HepG2 (cell line): Measurements from ENCODE around the gene KIAA0408. TPM values are rescaled to one million over a fixed set of nuclear protein-coding genes. Genes with fewer than 3 reads are reported as not detected.

ENCODE experiments used
- ATAC-seq: fragments of 200-7000 bp; cut with Tn5 transposase; 3 replicates; pipeline ENCODE4 v1.9.1; 2020; ENCODE audit warnings: mild to moderate bottlenecking, moderate library complexity
- BruUV-seq: library from RNA; stranded (reverse); fragments of 400-500 nt; replicated peaks from 2 replicates; lab custom pipeline; 2021; lab: Mats Ljungman, UMichigan
- CTCF ChIA-PET: fragments of 300-600 bp; formaldehyde crosslinking; extraction: SDS; loops from one replicate; lab custom pipeline; 2021; ENCODE audit warnings: low total read pairs, inconsistent platforms, low intra/inter-chr PET ratio; lab: Yijun Ruan, JAX
- POLR2A ChIA-PET: fragments of 350-600 bp; sonication (Branson Sonifier 250); formaldehyde crosslinking; loops from one replicate; lab custom pipeline; 2020; ENCODE audit warnings: antibody characterized with exemption, inconsistent platforms; lab: Yijun Ruan, JAX
- DNase-seq: peaks from one replicate; pipeline ENCODE4 v3.0.0-alpha.2; 2015; ENCODE audit warnings: low spot score
- FAIRE-seq: peaks from 3 replicates; lab custom pipeline; 2011; peaks lifted over from hg19 to GRCh38; lab: Jason Lieb, UNC
- H2AFZ ChIP-seq: one replicate; pipeline ENCODE4 v1.6.1; 2011; ENCODE audit warnings: low read length, inconsistent platforms
- H3K27ac ChIP-seq: fragments of 300-600 bp; 3 replicates; pipeline ENCODE4 v1.8.0; 2011; ENCODE audit warnings: mixed run types, mild to moderate bottlenecking, mixed read lengths, low read length, inconsistent platforms; ENCODE audit not compliant: insufficient read depth; ENCODE audit errors: extremely low read length
- H3K27me3 ChIP-seq, 2 experiments: fragments of 200-600 bp in 1 of 2; 2 replicates in 1 of 2; 3 replicates in 1 of 2; pipeline versions ENCODE4 v1.6.0 to v1.8.0; 2011; ENCODE audit warnings: low read length in 2 of 2, mild to moderate bottlenecking in 2 of 2, moderate library complexity in 2 of 2, inconsistent platforms in 1 of 2; ENCODE audit not compliant: insufficient read depth in 2 of 2, control insufficient read depth in 1 of 2
- H3K36me3 ChIP-seq, 2 experiments: fragments of 200-600 bp in 1 of 2; replicated peaks in 1 of 2; 2 replicates in 1 of 2; 3 replicates in 1 of 2; pipeline versions ENCODE4 v1.5.1 to v1.8.0; 2011; ENCODE audit warnings: low read length in 2 of 2, inconsistent platforms in 1 of 2; ENCODE audit not compliant: insufficient read depth in 2 of 2, control insufficient read depth in 1 of 2
- H3K4me1 ChIP-seq: 2 replicates; pipeline ENCODE4 v1.5.1; 2012; ENCODE audit warnings: low read length, inconsistent platforms; ENCODE audit not compliant: insufficient read depth
- H3K4me2 ChIP-seq: 2 replicates; pipeline ENCODE4 v1.6.0; 2011; ENCODE audit warnings: low read depth, low read length, inconsistent platforms
- H3K4me3 ChIP-seq, 3 experiments: fragments of 200-600 bp in 1 of 3; sonication (generic), shearing (Covaris generic) in 1 of 3; replicated peaks in 1 of 3; 2 replicates each; pipeline ENCODE4 v1.5.1; 2011 to 2016; ENCODE audit warnings: low read length in 3 of 3, inconsistent platforms in 2 of 3, low read depth in 2 of 3, mild to moderate bottlenecking in 2 of 3, control low read depth in 1 of 3, mixed read lengths in 1 of 3; ENCODE audit not compliant: insufficient read depth in 1 of 3
- H3K79me2 ChIP-seq: one replicate; pipeline ENCODE4 v1.6.1; 2011; ENCODE audit warnings: low read length, inconsistent platforms; ENCODE audit not compliant: insufficient read depth
- H3K9ac ChIP-seq: 2 replicates; pipeline ENCODE4 v1.6.0; 2011; ENCODE audit warnings: mild to moderate bottlenecking, low read depth, low read length, inconsistent platforms; ENCODE audit not compliant: insufficient read depth
- H3K9me3 ChIP-seq: 2 replicates; pipeline ENCODE4 v1.5.1; 2012; ENCODE audit warnings: mild to moderate bottlenecking, low read length
- H4K20me1 ChIP-seq: 2 replicates; pipeline ENCODE4 v1.6.0; 2011; ENCODE audit warnings: inconsistent platforms, mild to moderate bottlenecking, low read length, moderate library complexity; ENCODE audit not compliant: insufficient read depth
- DNMT3B ChIP-seq: conservative IDR thresholded peaks from 2 replicates; pipeline ENCODE4 v1.6.1; 2016; ENCODE audit warnings: missing biosample characterization, control low read depth
- ERF ChIP-seq: IDR thresholded peaks from 2 replicates; pipeline ENCODE4 v1.6.1; 2018; ENCODE audit warnings: missing biosample characterization, missing genetic modification reagents
- HHEX ChIP-seq: IDR thresholded peaks from 2 replicates; pipeline ENCODE4 v1.6.1; 2016; ENCODE audit warnings: control low read depth
- MXI1 ChIP-seq: IDR thresholded peaks from 3 replicates; pipeline ENCODE4 v1.6.1; 2012; ENCODE audit warnings: low read depth, low read length, inconsistent platforms, borderline replicate concordance
- NCOR1 ChIP-seq: fragments of 200-600 bp; sonication (generic); IDR thresholded peaks from 2 replicates; pipeline ENCODE4 v1.7.0; 2017; ENCODE audit warnings: antibody characterized with exemption, low read length, borderline replicate concordance
- TOE1 ChIP-seq: sonication (generic); formaldehyde crosslinking; IDR thresholded peaks from 2 replicates; pipeline ENCODE4 v1.4.0; 2020; ENCODE audit warnings: mild to moderate bottlenecking, missing genetic modification reagents
- ZBTB3 ChIP-seq: sonication (generic); formaldehyde crosslinking; IDR thresholded peaks from 2 replicates; pipeline ENCODE4 v1.4.0; 2020; ENCODE audit warnings: low read depth, mild to moderate bottlenecking, moderate library complexity, missing genetic modification reagents, borderline replicate concordance
- ZMYM4 ChIP-seq: sonication (generic); formaldehyde crosslinking; IDR thresholded peaks from 2 replicates; pipeline ENCODE4 v1.8.1; 2023; ENCODE audit warnings: mild to moderate bottlenecking, missing genetic modification reagents
- ZNF292 ChIP-seq: sonication (generic); formaldehyde crosslinking; IDR thresholded peaks from 2 replicates; pipeline ENCODE4 v1.8.1; 2022; ENCODE audit warnings: mild to moderate bottlenecking, low read depth, missing genetic modification reagents, borderline replicate concordance
- ZNF460 ChIP-seq: sonication (generic); formaldehyde crosslinking; IDR thresholded peaks from 2 replicates; pipeline ENCODE4 v1.5.1; 2020; ENCODE audit warnings: missing genetic modification reagents, mild to moderate bottlenecking, borderline replicate concordance
- ZNF768 ChIP-seq: sonication (generic); formaldehyde crosslinking; IDR thresholded peaks from 2 replicates; pipeline ENCODE4 v1.4.0; 2020; ENCODE audit warnings: missing genetic modification reagents
- ZNF781 ChIP-seq: sonication (generic); formaldehyde crosslinking; IDR thresholded peaks from 2 replicates; pipeline ENCODE4 v1.5.1; 2020; ENCODE audit warnings: borderline replicate concordance, mild to moderate bottlenecking, missing genetic modification reagents; ENCODE audit errors: not compliant biosample characterization
- ZNF883 ChIP-seq: sonication (generic); formaldehyde crosslinking; IDR thresholded peaks from 2 replicates; pipeline ENCODE4 v1.5.1; 2020; ENCODE audit warnings: mild to moderate bottlenecking, missing genetic modification reagents; ENCODE audit errors: not compliant biosample characterization
- WGBS: methylation state at CpG from one replicate; pipeline ENCODE4 v1.1.6; 2017; ENCODE audit warnings: low lambda C conversion rate; 5-methylcytosine and 5-hydroxymethylcytosine counted together
- in situ Hi-C: cut with HindIII; loops from 2 replicates; pipeline ENCODE4 v1.10.0; 2017; ENCODE audit warnings: low pct_unique_long_range_greater_than_20kb; ENCODE audit not compliant: extremely low pct_ligation_motif_present
- intact Hi-C: fragments of 100-400 bp; cut with micrococcal nuclease; formaldehyde crosslinking; loops from one replicate; pipeline ENCODE4 v1.10.0; 2022; ENCODE audit not compliant: unreplicated experiment
- polyA plus RNA-seq, 8 experiments: library from polyadenylated mRNA; depleted of rRNA in 3 of 8; stranded (reverse) in 7 of 8; unstranded in 1 of 8; fragments of >200 nt; fragmentation: Illumina TruSeq in 4 of 8; extraction: Trizol in 4 of 8; gene quantifications; 2 replicates each; pipeline versions ENCODE4 v1.2.1 to v1.2.3, GENCODE V29; 2011 to 2016; ENCODE audit warnings: low read depth in 4 of 8, missing spikeins in 1 of 8, mixed read lengths in 1 of 8; ENCODE audit not compliant: insufficient read depth in 1 of 8
- total RNA-seq, 5 experiments: library from RNA; depleted of rRNA; stranded (reverse); fragments of >200 nt; fragmentation: Illumina TruSeq; extraction: Trizol; gene quantifications; 2 replicates each; pipeline ENCODE4 v1.2.3, GENCODE V29; 2016; ENCODE audit warnings: low read depth in 1 of 5
- TF ChIP-seq, protein P1 (sequence below), 2 experiments: sonication (generic) in 1 of 2; formaldehyde crosslinking in 1 of 2; IDR thresholded peaks; 2 replicates each; pipeline versions ENCODE4 v1.4.0 to v1.6.1; 2018 to 2020; ENCODE audit warnings: missing genetic modification reagents in 2 of 2, borderline replicate concordance in 1 of 2, low read depth in 1 of 2, mild to moderate bottlenecking in 1 of 2, missing biosample characterization in 1 of 2
- TF ChIP-seq, protein P2 (sequence below): sonication (generic); formaldehyde crosslinking; IDR thresholded peaks from 2 replicates; pipeline ENCODE4 v1.8.0; 2022; ENCODE audit warnings: missing genetic modification reagents, low read depth, mild to moderate bottlenecking, borderline replicate concordance
- TF ChIP-seq, protein P3 (sequence below): sonication (generic); formaldehyde crosslinking; IDR thresholded peaks from 2 replicates; pipeline ENCODE4 v1.4.0; 2020; ENCODE audit warnings: missing genetic modification reagents
- TF ChIP-seq, protein P4 (sequence below): sonication (generic); formaldehyde crosslinking; IDR thresholded peaks from 2 replicates; pipeline ENCODE4 v1.5.0; 2020; ENCODE audit warnings: missing genetic modification reagents, mild to moderate bottlenecking, borderline replicate concordance
- TF ChIP-seq, protein P5 (sequence below): sonication (generic); formaldehyde crosslinking; IDR thresholded peaks from 2 replicates; pipeline ENCODE4 v1.4.0; 2020; ENCODE audit warnings: missing genetic modification reagents; ENCODE audit errors: not compliant biosample characterization

The KIAA0408 gene
- total and polyA plus RNA-seq, 2 of the 13 experiments (the other 11 are each of a cell fraction or from before 2014, with no cell fraction given): not detected

DNA sequence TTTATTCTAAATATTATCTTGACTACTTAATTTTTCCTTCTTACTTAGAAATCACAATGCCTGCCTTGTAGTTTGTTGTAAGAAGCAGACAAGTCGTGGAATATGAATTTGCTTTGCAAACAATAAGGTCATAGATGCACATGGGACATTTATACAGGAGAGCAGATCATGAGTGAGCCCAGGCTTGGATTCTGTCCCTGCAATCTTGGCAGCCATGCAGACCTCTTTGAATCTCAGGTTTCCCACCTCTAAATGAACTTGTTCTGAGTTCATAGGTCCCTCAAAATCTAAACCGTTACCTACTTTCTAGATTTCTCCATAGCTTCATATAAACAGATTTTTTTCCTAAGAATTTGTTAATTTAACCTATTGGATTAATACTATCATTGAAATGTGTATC, 19.5 kb downstream of the KIAA0408 start:
- no peaks in the 10 kb centered on the region for H4K20me1 ChIP-seq
- in situ Hi-C loops: no loop called here
- H3K4me1 ChIP-seq: no peaks in the 10 kb centered on the region
- BruUV-seq: no TSS peak
- H3K9me3 ChIP-seq: no peaks in the 10 kb centered on the region
- H3K27me3 ChIP-seq: no peaks in the 10 kb centered on the region
- no peak overlapping the region for H3K4me3 ChIP-seq
- TF ChIP-seq, protein P1, sequence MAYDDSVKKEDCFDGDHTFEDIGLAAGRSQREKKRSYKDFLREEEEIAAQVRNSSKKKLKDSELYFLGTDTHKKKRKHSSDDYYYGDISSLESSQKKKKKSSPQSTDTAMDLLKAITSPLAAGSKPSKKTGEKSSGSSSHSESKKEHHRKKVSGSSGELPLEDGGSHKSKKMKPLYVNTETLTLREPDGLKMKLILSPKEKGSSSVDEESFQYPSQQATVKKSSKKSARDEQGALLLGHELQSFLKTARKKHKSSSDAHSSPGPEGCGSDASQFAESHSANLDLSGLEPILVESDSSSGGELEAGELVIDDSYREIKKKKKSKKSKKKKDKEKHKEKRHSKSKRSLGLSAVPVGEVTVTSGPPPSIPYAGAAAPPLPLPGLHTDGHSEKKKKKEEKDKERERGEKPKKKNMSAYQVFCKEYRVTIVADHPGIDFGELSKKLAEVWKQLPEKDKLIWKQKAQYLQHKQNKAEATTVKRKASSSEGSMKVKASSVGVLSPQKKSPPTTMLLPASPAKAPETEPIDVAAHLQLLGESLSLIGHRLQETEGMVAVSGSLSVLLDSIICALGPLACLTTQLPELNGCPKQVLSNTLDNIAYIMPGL (CRISPR knock-in tag; IDR thresholded peaks at IDR 0.05; ENCODE audit: borderline replicate concordance in 1 of 2, low read depth in 1 of 2): no peak
- TF ChIP-seq, protein P2, sequence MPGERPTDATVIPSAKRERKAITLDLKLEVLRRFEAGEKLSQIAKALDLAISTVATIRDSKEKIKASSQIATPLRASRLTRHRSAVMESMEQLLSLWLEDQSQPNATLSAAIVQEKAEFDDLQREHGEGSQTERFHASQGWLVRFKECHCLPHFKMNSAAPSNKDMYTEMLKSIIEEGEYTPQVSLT (CRISPR knock-in tag): no peak
- TF ChIP-seq ZNF292 (CRISPR knock-in tag) (no peak), ZNF883 (no peak), MXI1 (no peak), ZNF768 (CRISPR knock-in tag) (no peak), ZNF460 (CRISPR knock-in tag) (no peak), HHEX (no peak), DNMT3B (CRISPR knock-in tag) (no peak), ZBTB3 (CRISPR knock-in tag) (no peak), TOE1 (CRISPR knock-in tag) (no peak), ZMYM4 (no peak), ERF (no peak), ZNF781 (CRISPR knock-in tag) (no peak), NCOR1 (no peak)
- TF ChIP-seq, protein P3, sequence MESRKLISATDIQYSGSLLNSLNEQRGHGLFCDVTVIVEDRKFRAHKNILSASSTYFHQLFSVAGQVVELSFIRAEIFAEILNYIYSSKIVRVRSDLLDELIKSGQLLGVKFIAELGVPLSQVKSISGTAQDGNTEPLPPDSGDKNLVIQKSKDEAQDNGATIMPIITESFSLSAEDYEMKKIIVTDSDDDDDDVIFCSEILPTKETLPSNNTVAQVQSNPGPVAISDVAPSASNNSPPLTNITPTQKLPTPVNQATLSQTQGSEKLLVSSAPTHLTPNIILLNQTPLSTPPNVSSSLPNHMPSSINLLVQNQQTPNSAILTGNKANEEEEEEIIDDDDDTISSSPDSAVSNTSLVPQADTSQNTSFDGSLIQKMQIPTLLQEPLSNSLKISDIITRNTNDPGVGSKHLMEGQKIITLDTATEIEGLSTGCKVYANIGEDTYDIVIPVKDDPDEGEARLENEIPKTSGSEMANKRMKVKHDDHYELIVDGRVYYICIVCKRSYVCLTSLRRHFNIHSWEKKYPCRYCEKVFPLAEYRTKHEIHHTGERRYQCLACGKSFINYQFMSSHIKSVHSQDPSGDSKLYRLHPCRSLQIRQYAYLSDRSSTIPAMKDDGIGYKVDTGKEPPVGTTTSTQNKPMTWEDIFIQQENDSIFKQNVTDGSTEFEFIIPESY (CRISPR knock-in tag): no peak
- TF ChIP-seq, protein P4, sequence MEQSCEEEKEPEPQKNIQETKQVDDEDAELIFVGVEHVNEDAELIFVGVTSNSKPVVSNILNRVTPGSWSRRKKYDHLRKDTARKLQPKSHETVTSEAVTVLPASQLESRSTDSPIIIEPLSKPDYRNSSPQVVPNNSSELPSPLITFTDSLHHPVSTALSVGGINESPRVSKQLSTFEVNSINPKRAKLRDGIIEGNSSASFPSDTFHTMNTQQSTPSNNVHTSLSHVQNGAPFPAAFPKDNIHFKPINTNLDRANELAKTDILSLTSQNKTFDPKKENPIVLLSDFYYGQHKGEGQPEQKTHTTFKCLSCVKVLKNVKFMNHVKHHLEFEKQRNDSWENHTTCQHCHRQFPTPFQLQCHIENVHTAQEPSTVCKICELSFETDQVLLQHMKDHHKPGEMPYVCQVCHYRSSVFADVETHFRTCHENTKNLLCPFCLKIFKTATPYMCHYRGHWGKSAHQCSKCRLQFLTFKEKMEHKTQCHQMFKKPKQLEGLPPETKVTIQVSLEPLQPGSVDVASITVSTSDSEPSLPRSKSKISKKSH (CRISPR knock-in tag): no peak
- TF ChIP-seq, protein P5, sequence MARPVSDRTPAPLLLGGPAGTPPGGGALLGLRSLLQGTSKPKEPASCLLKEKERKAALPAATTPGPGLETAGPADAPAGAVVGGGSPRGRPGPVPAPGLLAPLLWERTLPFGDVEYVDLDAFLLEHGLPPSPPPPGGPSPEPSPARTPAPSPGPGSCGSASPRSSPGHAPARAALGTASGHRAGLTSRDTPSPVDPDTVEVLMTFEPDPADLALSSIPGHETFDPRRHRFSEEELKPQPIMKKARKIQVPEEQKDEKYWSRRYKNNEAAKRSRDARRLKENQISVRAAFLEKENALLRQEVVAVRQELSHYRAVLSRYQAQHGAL: no peak
- ChIA-PET CTCF (no interaction called here), POLR2A (no interaction called here)
- no peak overlapping the region for H3K4me2 ChIP-seq
- no peak for FAIRE-seq
- H3K79me2 ChIP-seq: no peaks in the 10 kb centered on the region
- no peak for ATAC-seq
- WGBS: 1% methylated on average over 2 of the region's 2 CpGs
- intact Hi-C loops: no loop called here
- H3K9ac ChIP-seq: no peak overlapping the region
- no peak overlapping the region for H3K27ac ChIP-seq
- H2AFZ ChIP-seq: no peak overlapping the region
- H3K36me3 ChIP-seq: no peaks in the 10 kb centered on the region
- DNase-seq: no peak
